ENCODE measurements around the gene RFX1.
"Not testable (repeated sequence)": the region's sequence is repeated elsewhere in the genome, so short reads cannot be mapped to it uniquely, and the experiment has no call there.

RFX1 gene

GRCh38 chr19:13971868-13972267 lies 34.3 kb downstream of the RFX1 start:
- CTCF ChIA-PET: interaction anchor here (0.7 kb wide), 1 partner anchor 93 kb away, joined by 3 read pairs; no protein-coding TSS in a partner anchor
- POLR2A ChIA-PET; H3K9me3 ChIP-seq (ENCODE audit: control insufficient read depth, insufficient read depth, low read depth, low read length); H3K4me1 ChIP-seq (ENCODE audit: control insufficient read depth, insufficient read depth, low read length); H3K27ac ChIP-seq (ENCODE audit: extremely low read depth, low read depth, low read length); H3K4me3 ChIP-seq (ENCODE audit: low read depth, low read length): not testable (repeated sequence)
- TF ChIP-seq, protein P1, sequence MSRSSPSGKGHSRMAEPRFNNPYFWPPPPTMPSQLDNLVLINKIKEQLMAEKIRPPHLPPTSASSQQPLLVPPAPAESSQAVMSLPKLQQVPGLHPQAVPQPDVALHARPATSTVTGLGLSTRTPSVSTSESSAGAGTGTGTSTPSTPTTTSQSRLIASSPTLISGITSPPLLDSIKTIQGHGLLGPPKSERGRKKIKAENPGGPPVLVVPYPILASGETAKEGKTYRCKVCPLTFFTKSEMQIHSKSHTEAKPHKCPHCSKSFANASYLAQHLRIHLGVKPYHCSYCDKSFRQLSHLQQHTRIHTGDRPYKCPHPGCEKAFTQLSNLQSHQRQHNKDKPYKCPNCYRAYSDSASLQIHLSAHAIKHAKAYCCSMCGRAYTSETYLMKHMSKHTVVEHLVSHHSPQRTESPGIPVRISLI (tag by site-specific recombination; IDR thresholded peaks at IDR 0.05): 0 out of 2 replicates have a peak, but pooled peaks have one; percentile 22
- H3K36me3 ChIP-seq (ENCODE audit: control insufficient read depth in 2 of 2, insufficient read depth in 1 of 2, low read length in 2 of 2): peaks cover 36 to 68% of the 10 kb centered on the region in 2 experiments; a peak in 2 of 3 replicates

DNA sequence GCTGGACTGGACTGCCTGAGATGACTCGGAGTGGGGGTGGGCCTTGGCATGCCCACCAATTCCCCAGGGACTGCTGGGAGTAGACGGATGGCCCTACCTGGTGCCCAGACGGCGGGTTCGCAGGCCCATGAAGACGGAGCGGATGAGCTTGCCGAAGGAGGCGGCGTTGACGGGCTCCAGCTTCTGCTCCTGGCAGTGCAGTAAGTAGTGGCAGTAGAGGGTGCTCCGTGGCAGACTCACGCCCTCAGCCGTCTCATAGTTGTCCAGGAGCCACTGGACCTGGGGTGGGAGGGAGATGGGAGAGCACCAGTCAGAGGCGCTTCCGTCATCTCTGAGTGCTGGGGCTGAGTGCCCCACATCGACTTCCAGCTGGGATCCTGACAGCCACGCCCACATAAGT lies 36.2 kb downstream of the RFX1 start:
- Histone ChIP-seq H3K4me1 (ENCODE audit: control insufficient read depth, insufficient read depth, low read length) (peaks cover 1% of the 10 kb centered on the region), H3K36me3 (ENCODE audit: control insufficient read depth in 2 of 2, insufficient read depth in 1 of 2, low read length in 2 of 2) (peaks cover 32 to 72% of the 10 kb centered on the region in 2 experiments; a peak in 2 of 3 replicates), H3K9me3 (ENCODE audit: control insufficient read depth, insufficient read depth, low read depth, low read length) (no peaks in the 10 kb centered on the region), H3K27ac (ENCODE audit: extremely low read depth, low read depth, low read length) (no peak overlapping the region), H3K4me3 (ENCODE audit: low read depth, low read length) (no peak overlapping the region)
- POLR2A ChIA-PET: interaction anchor here (0.6 to 1.3 kb wide), 4 partner anchors 16 to 149 kb away, joined by 3 to 10 read pairs (median 5); no protein-coding TSS in a partner anchor
- TF ChIP-seq ZNF354C (tag by site-specific recombination; IDR thresholded peaks at IDR 0.05; ENCODE audit: borderline replicate concordance, low read depth): no peak
- 0 out of 2 replicates have a peak, but pooled peaks have one; percentile 19 for TF ChIP-seq KLF9 (tag by site-specific recombination; IDR thresholded peaks at IDR 0.05; ENCODE audit: low read depth)
- CTCF ChIA-PET: interaction anchor here (0.7 kb wide), 1 partner anchor 1052 kb away, joined by 3 read pairs; no protein-coding TSS in a partner anchor

- CTCF ChIA-PET: no interaction called here
- Histone ChIP-seq H3K36me3 (ENCODE audit: control insufficient read depth in 2 of 2, insufficient read depth in 1 of 2, low read length in 2 of 2) (peaks cover 32 to 72% of the 10 kb centered on the region in 2 experiments; a peak in 2 of 3 replicates), H3K27ac (ENCODE audit: extremely low read depth, low read depth, low read length) (no peak overlapping the region), H3K4me3 (ENCODE audit: low read depth, low read length) (no peak overlapping the region), H3K4me1 (ENCODE audit: control insufficient read depth, insufficient read depth, low read length) (peaks cover 3% of the 10 kb centered on the region; the same call in 1 of the 2 replicates), H3K9me3 (ENCODE audit: control insufficient read depth, insufficient read depth, low read depth, low read length) (no peaks in the 10 kb centered on the region)
- TF ChIP-seq, protein P2, sequence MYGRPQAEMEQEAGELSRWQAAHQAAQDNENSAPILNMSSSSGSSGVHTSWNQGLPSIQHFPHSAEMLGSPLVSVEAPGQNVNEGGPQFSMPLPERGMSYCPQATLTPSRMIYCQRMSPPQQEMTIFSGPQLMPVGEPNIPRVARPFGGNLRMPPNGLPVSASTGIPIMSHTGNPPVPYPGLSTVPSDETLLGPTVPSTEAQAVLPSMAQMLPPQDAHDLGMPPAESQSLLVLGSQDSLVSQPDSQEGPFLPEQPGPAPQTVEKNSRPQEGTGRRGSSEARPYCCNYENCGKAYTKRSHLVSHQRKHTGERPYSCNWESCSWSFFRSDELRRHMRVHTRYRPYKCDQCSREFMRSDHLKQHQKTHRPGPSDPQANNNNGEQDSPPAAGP (tag by site-specific recombination; IDR thresholded peaks at IDR 0.05): no peak
- TF ChIP-seq ZIC2 (tag by site-specific recombination; IDR thresholded peaks at IDR 0.05) (no peak), SETDB1 (IDR thresholded peaks at IDR 0.05; ENCODE audit: insufficient read length, low read length) (no peak)
- POLR2A ChIA-PET: no interaction called here
Observed at GRCh38 chr19:13968999-13969398, 37.1 kb downstream of the RFX1 start.

DNA sequence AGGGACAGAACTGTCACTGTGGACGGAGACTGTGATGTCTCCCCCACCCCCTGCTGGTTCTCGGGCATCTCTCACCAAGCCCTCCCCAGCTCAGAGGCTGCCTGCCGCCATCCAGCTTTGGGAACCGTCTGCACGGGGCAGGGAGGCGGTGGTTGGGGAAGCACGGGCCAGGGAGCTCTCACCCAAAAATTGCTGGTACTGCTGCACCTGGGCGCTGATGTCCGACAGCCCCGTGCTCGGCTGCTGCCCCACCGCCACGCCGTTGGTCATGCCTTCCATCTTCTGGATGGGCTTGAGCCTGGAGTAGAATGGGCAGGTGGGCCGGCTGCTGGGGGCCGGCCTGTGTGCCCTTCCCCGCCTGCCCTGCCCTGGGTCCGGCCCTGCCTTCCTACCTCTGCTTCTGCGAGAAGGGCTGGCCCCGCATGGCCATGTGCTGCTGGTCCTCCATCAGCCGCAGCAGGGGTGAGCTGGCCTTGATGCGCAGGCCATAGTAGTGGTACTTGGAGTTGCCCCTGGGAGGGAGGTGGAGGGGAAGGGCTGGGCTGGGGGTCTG lies 37.7 kb downstream of the RFX1 start:
- H3K4me3 ChIP-seq (ENCODE audit: low read depth, low read length): no peak overlapping the region
- no peaks in the 10 kb centered on the region for H3K9me3 ChIP-seq (ENCODE audit: control insufficient read depth, insufficient read depth, low read depth, low read length)
- ChIA-PET CTCF (interaction anchor here (0.7 kb wide), 1 partner anchor 89 kb away, joined by 3 read pairs; no protein-coding TSS in a partner anchor), POLR2A (no interaction called here)
- no peak overlapping the region for H3K27ac ChIP-seq (ENCODE audit: extremely low read depth, low read depth, low read length)
- peaks cover 27 to 72% of the 10 kb centered on the region in 2 experiments; a peak in 2 of 3 replicates for H3K36me3 ChIP-seq (ENCODE audit: control insufficient read depth in 2 of 2, insufficient read depth in 1 of 2, low read length in 2 of 2)
- peaks cover 3% of the 10 kb centered on the region; the same call in 1 of the 2 replicates for H3K4me1 ChIP-seq (ENCODE audit: control insufficient read depth, insufficient read depth, low read length)
- TF ChIP-seq ZNF707 (tag by site-specific recombination; IDR thresholded peaks at IDR 0.05): no peak
- no peak for TF ChIP-seq REST (tag by site-specific recombination; IDR thresholded peaks at IDR 0.05)
- no peak for TF ChIP-seq PBX3 (CRISPR knock-in tag; IDR thresholded peaks at IDR 0.05)
- TF ChIP-seq ZNF211 (tag by site-specific recombination; IDR thresholded peaks at IDR 0.05; ENCODE audit: low read depth): no peak
- TF ChIP-seq, protein P3, sequence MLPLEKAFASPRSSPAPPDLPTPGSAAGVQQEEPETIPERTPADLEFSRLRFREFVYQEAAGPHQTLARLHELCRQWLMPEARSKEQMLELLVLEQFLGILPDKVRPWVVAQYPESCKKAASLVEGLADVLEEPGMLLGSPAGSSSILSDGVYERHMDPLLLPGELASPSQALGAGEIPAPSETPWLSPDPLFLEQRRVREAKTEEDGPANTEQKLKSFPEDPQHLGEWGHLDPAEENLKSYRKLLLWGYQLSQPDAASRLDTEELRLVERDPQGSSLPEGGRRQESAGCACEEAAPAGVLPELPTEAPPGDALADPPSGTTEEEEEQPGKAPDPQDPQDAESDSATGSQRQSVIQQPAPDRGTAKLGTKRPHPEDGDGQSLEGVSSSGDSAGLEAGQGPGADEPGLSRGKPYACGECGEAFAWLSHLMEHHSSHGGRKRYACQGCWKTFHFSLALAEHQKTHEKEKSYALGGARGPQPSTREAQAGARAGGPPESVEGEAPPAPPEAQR (tag by site-specific recombination; IDR thresholded peaks at IDR 0.05): no peak
- TF ChIP-seq ZNF184 (tag by site-specific recombination; IDR thresholded peaks at IDR 0.05): no peak
- TF ChIP-seq ZNF777 (tag by site-specific recombination; IDR thresholded peaks at IDR 0.05; ENCODE audit: borderline replicate concordance): no peak
- TF ChIP-seq ZBTB17 (tag by site-specific recombination; IDR thresholded peaks at IDR 0.05): no peak
- TF ChIP-seq ZNF629 (tag by site-specific recombination; IDR thresholded peaks at IDR 0.05): no peak
- TF ChIP-seq ZNF623 (tag by site-specific recombination; IDR thresholded peaks at IDR 0.05): no peak
